GM12878 (cell line): ENCODE data around the gene MAZ. TPM values are rescaled to one million over a fixed set of nuclear protein-coding genes. Genes with fewer than 3 reads are reported as not detected.

Source experiments
- ATAC-seq: fragments of 200-7000 bp; cut with Tn5 transposase; 3 replicates; pipeline ENCODE4 v1.9.1; 2020; ENCODE audit warnings: mild to moderate bottlenecking, moderate library complexity
- Bru-seq: library from RNA; stranded (reverse); fragments of 400-500 nt; gene quantifications from one replicate; lab custom pipeline; 2021; lab: Mats Ljungman, UMichigan
- BruChase-seq, 2 experiments: library from RNA; stranded (reverse); fragments of 400-500 nt; gene quantifications; one replicate each; lab custom pipeline; 2021; lab: Mats Ljungman, UMichigan
- BruUV-seq: library from RNA; stranded (reverse); fragments of 400-500 nt; replicated peaks from 2 replicates; lab custom pipeline; 2021; lab: Mats Ljungman, UMichigan
- CTCF ChIA-PET: fragments of 300-600 bp; sonication (Branson Sonifier 250); formaldehyde crosslinking; extraction: SDS; loops from one replicate; lab custom pipeline; 2021; ENCODE audit warnings: inconsistent platforms; lab: Yijun Ruan, JAX
- POLR2A ChIA-PET: fragments of 350-600 bp; formaldehyde crosslinking; extraction: SDS; loops from one replicate; lab custom pipeline; 2021; ENCODE audit warnings: inconsistent platforms; lab: Charles Lee
- RAD21 ChIA-PET: fragments of 300-600 bp; sonication (Branson Sonifier 250); formaldehyde crosslinking; loops from one replicate; lab custom pipeline; 2023; ENCODE audit warnings: antibody characterized with exemption; ENCODE audit not compliant: unreplicated experiment; lab: Charles Lee
- SMC1A ChIA-PET: fragments of 300-600 bp; sonication (Branson Sonifier 250); formaldehyde crosslinking; loops from one replicate; lab custom pipeline; 2023; ENCODE audit not compliant: unreplicated experiment, uncharacterized antibody; lab: Charles Lee
- DNase-seq: peaks from one replicate; pipeline ENCODE4 v3.0.0-alpha.2; 2011; ENCODE audit warnings: low read depth, low spot score
- FAIRE-seq: peaks from 3 replicates; lab custom pipeline; 2011; peaks lifted over from hg19 to GRCh38; lab: Jason Lieb, UNC
- H2AFZ ChIP-seq: 2 replicates; pipeline ENCODE4 v1.6.0; 2011; ENCODE audit warnings: low read depth, low read length, control low read depth; ENCODE audit not compliant: control insufficient read depth
- H3K27ac ChIP-seq: 2 replicates; pipeline ENCODE4 v1.5.1; 2011; ENCODE audit warnings: control low read depth; ENCODE audit not compliant: control insufficient read depth, insufficient read depth
- H3K27me3 ChIP-seq, 2 experiments: replicated peaks in 1 of 2; 2 replicates each; pipeline versions ENCODE4 v1.6.0 to v1.6.1; 2011; ENCODE audit warnings: low read length in 1 of 2; ENCODE audit not compliant: control insufficient read depth in 2 of 2, insufficient read depth in 2 of 2
- H3K36me3 ChIP-seq, 2 experiments: 2 replicates each; pipeline ENCODE4 v1.5.1; 2011; ENCODE audit warnings: low read length in 1 of 2; ENCODE audit not compliant: control insufficient read depth in 2 of 2, insufficient read depth in 2 of 2
- H3K4me1 ChIP-seq: 2 replicates; pipeline ENCODE4 v1.6.1; 2011; ENCODE audit warnings: mild to moderate bottlenecking, low read length, moderate library complexity, mixed read lengths; ENCODE audit not compliant: control insufficient read depth, insufficient read depth
- H3K4me2 ChIP-seq: 2 replicates; pipeline ENCODE4 v1.6.0; 2011; ENCODE audit warnings: control low read depth; ENCODE audit not compliant: control insufficient read depth, insufficient read depth
- H3K4me3 ChIP-seq: fragments of 200-600 bp; sonication (generic); 2 replicates; pipeline ENCODE4 v1.5.1; 2016
- H3K79me2 ChIP-seq: 2 replicates; pipeline ENCODE4 v1.6.0; 2011; ENCODE audit warnings: low read length; ENCODE audit not compliant: control insufficient read depth, insufficient read depth
- H3K9ac ChIP-seq: 2 replicates; pipeline ENCODE4 v1.8.0; 2011; ENCODE audit warnings: low read length, control low read depth, mixed read lengths; ENCODE audit not compliant: control insufficient read depth, insufficient read depth
- H3K9me3 ChIP-seq: replicated peaks from 3 replicates; pipeline ENCODE4 v1.5.1; 2011; ENCODE audit warnings: mild to moderate bottlenecking, low read length; ENCODE audit not compliant: control insufficient read depth, insufficient read depth
- H4K20me1 ChIP-seq: 2 replicates; pipeline ENCODE4 v1.6.0; 2011; ENCODE audit not compliant: control insufficient read depth, insufficient read depth
- CEBPB ChIP-seq, 2 experiments: fragments of 150-350 bp in 1 of 2; IDR thresholded peaks; 2 replicates each; pipeline ENCODE4 v1.6.1; 2012 to 2014; ENCODE audit warnings: low read depth in 2 of 2, low read length in 2 of 2, borderline replicate concordance in 1 of 2, inconsistent platforms in 1 of 2
- EGR1 ChIP-seq, 2 experiments: IDR thresholded peaks; 1 replicate in 1 of 2; 2 replicates in 1 of 2; pipeline ENCODE4 v1.6.1; 2011 to 2012; ENCODE audit warnings: low read depth in 2 of 2, low read length in 2 of 2, borderline replicate concordance in 1 of 2, mild to moderate bottlenecking in 1 of 2, moderate library complexity in 1 of 2
- WRNIP1 ChIP-seq: IDR thresholded peaks from 2 replicates; pipeline ENCODE4 v1.6.1; 2011; ENCODE audit warnings: low read depth, low read length, improper control_type of control experiment, borderline replicate concordance
- ZNF217 ChIP-seq: fragments of 450-650 bp; IDR thresholded peaks from 2 replicates; pipeline ENCODE4 v1.6.1; 2017; ENCODE audit warnings: antibody characterized with exemption, mild to moderate bottlenecking
- WGBS: methylation state at CpG from one replicate; pipeline ENCODE4 v1.1.6; 2016; ENCODE audit warnings: low lambda C conversion rate; ENCODE audit not compliant: insufficient replicate concordance, insufficient coverage; ENCODE audit errors: missing lambda C conversion rate; 5-methylcytosine and 5-hydroxymethylcytosine counted together
- in situ Hi-C: fragments of 300-500 bp; cut with MboI; formaldehyde crosslinking; loops from 9 replicates; pipeline ENCODE4 v1.14.3; 2018; ENCODE audit warnings: mixed read lengths
- intact Hi-C: fragments of 100-400 bp; cut with micrococcal nuclease; formaldehyde crosslinking; loops from one replicate; pipeline ENCODE4 v1.14.2; 2022; ENCODE audit not compliant: unreplicated experiment
- long read RNA-seq, 2 experiments: library from polyadenylated mRNA; unstranded; transcript quantifications; one replicate each; pipeline ENCODE4 v2.0.0, GENCODE V29; 2019 to 2020
- polyA minus RNA-seq, 3 experiments: library from RNA; depleted of rRNA, polyadenylated mRNA; stranded (reverse); fragments of >200 nt; gene quantifications; 2 replicates each; pipeline ENCODE4 v1.2.3, GENCODE V29; 2011
- polyA plus RNA-seq, 11 experiments: library from polyadenylated mRNA; depleted of rRNA in 4 of 11; unstranded in 6 of 11; stranded (reverse) in 5 of 11; fragments of >200 nt; fragmentation: Nextera tagmentation in 4 of 11; fragmentation: Illumina TruSeq in 1 of 11; extraction: Ambion mirVana in 4 of 11; extraction: Trizol in 1 of 11; gene quantifications; 1 replicate in 1 of 11; 2 replicates in 10 of 11; pipeline versions ENCODE4 v1.2.1 to v1.2.3, GENCODE V29; 2011 to 2016; ENCODE audit warnings: inconsistent platforms in 2 of 11, missing spikeins in 2 of 11, low read depth in 1 of 11
- total RNA-seq, 4 experiments: library from RNA; depleted of rRNA in 3 of 4; stranded (reverse); fragments of >200 nt in 3 of 4; fragmentation: Illumina TruSeq in 1 of 4; extraction: Trizol in 1 of 4; gene quantifications; 2 replicates each; pipeline versions ENCODE4 v1.2.1 to v1.2.3, GENCODE V29; 2013 to 2021
- TF ChIP-seq, protein P1 (sequence below): fragments of 450-650 bp; IDR thresholded peaks from 2 replicates; pipeline ENCODE4 v1.6.1; 2016; ENCODE audit warnings: mild to moderate bottlenecking

MAZ gene
- total RNA-seq (2013; cell fraction: nucleolus; rRNA removed): 33.0 and 41.7 TPM in 2 replicates
- total RNA-seq (2014; rRNA removed) (184 and 202 TPM in 2 replicates), total RNA-seq (2014; rRNA removed; fragmentation: Illumina TruSeq; extraction: Trizol) (142 and 158 TPM in 2 replicates), total RNA-seq (2021) (305 and 309 TPM in 2 replicates), polyA plus RNA-seq (2011; rRNA removed) (57.5 and 100 TPM in 2 replicates), polyA plus RNA-seq (2014; fragmentation: Illumina TruSeq; extraction: Trizol) (105 and 184 TPM in 2 replicates), polyA plus RNA-seq (2014; fragmentation: Nextera tagmentation; extraction: Ambion mirVana) (10 to 100 TPM; 23.9 to 31.4 TPM), polyA plus RNA-seq (2014; rRNA removed) (132 and 171 TPM in 2 replicates), polyA plus RNA-seq (2016; fragmentation: Nextera tagmentation; extraction: Ambion mirVana) (10 to 100 TPM; 45.1 to 48.9 TPM), polyA minus RNA-seq (2011; rRNA and poly(A)+ RNA removed) (250 and 328 TPM in 2 replicates), Bru-seq, nascent RNA (percentile 85 among the genes with signal in this experiment), BruChase-seq, experiment 1, labeled RNA remaining after a 6-hour chase (percentile 99 among the genes with signal in this experiment), BruChase-seq, experiment 2, labeled RNA remaining after a 2-hour chase (percentile 98 among the genes with signal in this experiment)
- 63.0 TPM for polyA plus RNA-seq (2011; ENCODE audit: low read depth)
- polyA plus RNA-seq (2011; cell fraction: cytosol; rRNA removed): 148 and 190 TPM in 2 replicates
- polyA plus RNA-seq (2011; cell fraction: nucleus; rRNA removed): 285 and 333 TPM in 2 replicates
- 205 and 242 TPM in 2 replicates for polyA plus RNA-seq (2012)
- 158 and 164 TPM in 2 replicates for polyA minus RNA-seq (2011; cell fraction: cytosol; rRNA and poly(A)+ RNA removed)
- 42.4 and 67.7 TPM in 2 replicates for polyA minus RNA-seq (2011; cell fraction: nucleus; rRNA and poly(A)+ RNA removed)
- long read RNA-seq, experiment 1, transcript MAZ-214 (3 exons, 1,464 nt): major isoform, 5 of 12 reads
- long read RNA-seq, experiment 1, partial matches to known transcripts: 4 of 12 reads
- long read RNA-seq, experiment 1, other reads (novel, unspliced or antisense): 2 of 12 reads
- long read RNA-seq, experiment 2: 0 reads

DNA sequence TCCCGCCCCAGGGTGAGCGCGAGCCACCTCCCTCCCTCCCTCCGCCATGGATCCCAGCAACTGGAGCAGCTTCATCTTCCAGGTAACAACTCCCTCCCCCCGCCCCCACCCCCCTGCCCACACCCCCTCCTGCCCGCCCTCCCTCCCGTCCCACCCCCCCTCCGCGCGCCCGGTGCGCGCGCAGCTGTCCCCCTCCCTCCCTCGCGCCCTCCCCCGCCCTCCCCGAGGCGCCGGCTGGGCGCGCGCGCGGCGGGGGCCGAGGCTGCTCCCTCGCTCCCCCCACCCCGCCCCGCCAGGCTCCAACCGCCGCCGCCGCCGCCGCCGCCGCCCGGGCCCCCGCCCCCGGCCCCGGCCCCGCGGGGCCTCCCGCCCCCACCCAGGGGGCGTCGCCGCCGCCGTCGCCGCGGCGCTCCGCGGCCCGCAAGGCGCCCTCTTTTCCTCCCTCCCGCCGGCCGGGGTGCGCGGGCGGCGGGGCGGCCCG is at the start of gene MAZ:
MAZ (plus strand) TSS at position 431 of the 481 bp plus-strand sequence. CDS start 173 bp downstream, outside the sequence.
- no peak for ATAC-seq
- no CpG with 5 or more reads among the region's 67 CpGs for WGBS
- intact Hi-C loops (loop anchor here (5.0 kb wide), 1 partner anchor 104 kb away; no protein-coding TSS in a partner anchor), in situ Hi-C loops (no loop called here)
- H3K4me1 ChIP-seq: peaks cover 28% of the 10 kb centered on the region
- peak within 1 kb of the TSS; percentile 91 for H3K27ac ChIP-seq
- H2AFZ ChIP-seq: peak within 1 kb of the TSS; percentile 61
- peaks cover 32% of the 10 kb centered on the region for H3K79me2 ChIP-seq
- H3K9ac ChIP-seq: peak within 1 kb of the TSS; percentile 92
- no TSS peak for BruUV-seq
- peak within 1 kb of the TSS; percentile 90 for H3K4me3 ChIP-seq
- ChIA-PET POLR2A (interaction anchor here (1.3 to 4.0 kb wide), 3 partner anchors 9 to 16 kb away, joined by 13 to 40 read pairs (median 13); partner anchors contain the start of genes KIF22, MVP and PAGR1), CTCF (no interaction called here), SMC1A (no interaction called here), RAD21 (interaction anchor here (0.6 to 2.2 kb wide), 2 partner anchors 10 to 14 kb away, joined by 3 to 24 read pairs; partner anchors contain the start of genes MVP and PAGR1)
- TF ChIP-seq WRNIP1 (no peak), EGR1 (IDR thresholded peaks at IDR 0.05; ENCODE audit: borderline replicate concordance in 1 of 2, low read depth in 2 of 2, low read length in 2 of 2) (peak in 1 of 2 experiments; percentile 36; a peak in 1 of 3 replicates), ZNF217 (no peak), CEBPB (IDR thresholded peaks at IDR 0.05; ENCODE audit: borderline replicate concordance in 1 of 2, low read depth in 2 of 2, low read length in 2 of 2) (no peak)
- TF ChIP-seq, protein P1, sequence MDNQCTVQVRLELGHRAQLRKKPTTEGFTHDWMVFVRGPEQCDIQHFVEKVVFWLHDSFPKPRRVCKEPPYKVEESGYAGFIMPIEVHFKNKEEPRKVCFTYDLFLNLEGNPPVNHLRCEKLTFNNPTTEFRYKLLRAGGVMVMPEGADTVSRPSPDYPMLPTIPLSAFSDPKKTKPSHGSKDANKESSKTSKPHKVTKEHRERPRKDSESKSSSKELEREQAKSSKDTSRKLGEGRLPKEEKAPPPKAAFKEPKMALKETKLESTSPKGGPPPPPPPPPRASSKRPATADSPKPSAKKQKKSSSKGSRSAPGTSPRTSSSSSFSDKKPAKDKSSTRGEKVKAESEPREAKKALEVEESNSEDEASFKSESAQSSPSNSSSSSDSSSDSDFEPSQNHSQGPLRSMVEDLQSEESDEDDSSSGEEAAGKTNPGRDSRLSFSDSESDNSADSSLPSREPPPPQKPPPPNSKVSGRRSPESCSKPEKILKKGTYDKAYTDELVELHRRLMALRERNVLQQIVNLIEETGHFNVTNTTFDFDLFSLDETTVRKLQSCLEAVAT: no peak
- no peak for DNase-seq
- no peaks in the 10 kb centered on the region for H4K20me1 ChIP-seq
- no peaks in the 10 kb centered on the region for H3K27me3 ChIP-seq
- H3K9me3 ChIP-seq: no peaks in the 10 kb centered on the region
- no peak for FAIRE-seq
- peak within 1 kb of the TSS; percentile 96 for H3K4me2 ChIP-seq
- H3K36me3 ChIP-seq: peaks cover 20 to 23% of the 10 kb centered on the region in 2 experiments
